Psoas muscle (tissue), 8 donors: ENCODE data around the gene COX19. TPM values are rescaled to one million over a fixed set of nuclear protein-coding genes. Genes with fewer than 3 reads are reported as not detected.

Experiments used
- ATAC-seq, 4 donors: fragments of 200-7000 bp; cut with Tn5 transposase; one replicate each; pipeline ENCODE4 v1.9.1; 2020; ENCODE audit warnings: moderate library complexity in 3 of 4, mild to moderate bottlenecking in 2 of 4
- DNase-seq, 2 donors: peaks; one replicate each; pipeline ENCODE4 v3.0.0-alpha.2; 2020
- H3K27ac ChIP-seq: fragments of 200-600 bp; one replicate; pipeline ENCODE4 v1.8.0; 2022
- H3K27me3 ChIP-seq, 3 donors: fragments of 200-600 bp in 1 of 3; one replicate each; pipeline versions ENCODE4 v1.6.1 to v1.8.0; 2013 to 2022; ENCODE audit warnings: low read length in 2 of 3, mild to moderate bottlenecking in 2 of 3, moderate library complexity in 1 of 3; ENCODE audit not compliant: insufficient read depth in 3 of 3
- H3K36me3 ChIP-seq, 2 donors: fragments of 200-600 bp in 1 of 2; one replicate each; pipeline versions ENCODE4 v1.6.1 to v1.8.0; 2013 to 2022; ENCODE audit warnings: low read depth in 1 of 2, mild to moderate bottlenecking in 1 of 2, moderate library complexity in 1 of 2; ENCODE audit not compliant: insufficient read depth in 1 of 2
- H3K4me1 ChIP-seq: fragments of 200-600 bp; one replicate; pipeline ENCODE4 v1.8.0; 2022
- H3K4me3 ChIP-seq: fragments of 200-600 bp; one replicate; pipeline ENCODE4 v1.8.0; 2022; ENCODE audit warnings: mild to moderate bottlenecking
- H3K9me3 ChIP-seq: fragments of 200-600 bp; one replicate; pipeline ENCODE4 v1.8.0; 2022
- CTCF ChIP-seq: fragments of 200-600 bp; IDR thresholded peaks from one replicate; pipeline ENCODE4 v1.8.0; 2022; ENCODE audit warnings: antibody characterized with exemption
- WGBS, 3 donors: extraction: QIAGEN DNeasy Blood & Tissue Kit; methylation state at CpG; one replicate each; pipeline versions ENCODE4 v1.1.6 to v1.1.7; 2013; 5-methylcytosine and 5-hydroxymethylcytosine counted together
- intact Hi-C, 2 donors: fragments of 100-400 bp; cut with DNase I; formaldehyde crosslinking; loops; one replicate each; pipeline versions ENCODE4 v1.11.0 to v1.14.2; 2022
- polyA plus RNA-seq, 3 donors: library from polyadenylated mRNA; stranded (reverse); fragments of 200-250 nt; gene quantifications; one replicate each; pipeline ENCODE4 v1.2.3, GENCODE V29; 2013
- total RNA-seq, 4 donors: library from RNA; stranded (reverse); fragmentation: NEBNext Ultra II Directional in 2 of 4; extraction: Animal tissue kit (Norgen Biotek cat#: 25700) in 2 of 4; gene quantifications; one replicate each; pipeline versions ENCODE4 v1.2.1 to v1.2.4, GENCODE V29; 2021 to 2023
- donor health status: healthy with polysubstance abuse.
- donor health status: DM: no; HTN: no; CAD: no; lungs with moderate emphysema.
- donor health status: Bipolar disorder and iron deficiency.
- donor health status: healthy.
- donor health status: DM: yes; HTN: yes; CAD: no.
- donor health status: DM: no; HTN: no; CAD: no.
- donor health status: DM: no; HTN: no; CAD: no.
- donor health status: DM: yes; HTN: yes; CAD: no.

Gene COX19
- total and polyA plus RNA-seq, 7 donors: 4.5 to 12.2 (median 7.5) TPM

- Histone ChIP-seq H3K27me3 (no peaks in the 10 kb centered on the region), H3K4me1 (peaks cover 24% of the 10 kb centered on the region), H3K36me3 (peaks cover 0 to 54% of the 10 kb centered on the region in 2 donors), H3K27ac (no peak overlapping the region), H3K4me3 (no peak overlapping the region), H3K9me3 (no peaks in the 10 kb centered on the region)
- DNase-seq (no peak), ATAC-seq (no peak)
- 80 to 84% (median 80%) methylated on average over 10 of the region's 10 CpGs for WGBS, 3 donors
- no peak for TF ChIP-seq CTCF
- intact Hi-C loops: no loop called here
These were observed 2.6 kb downstream of the COX19 start for GRCh38 chr7:972676-973309.

- no peaks in the 10 kb centered on the region for H3K27me3 ChIP-seq
- intact Hi-C loops: no loop called here
- H3K4me1 ChIP-seq: peaks cover 24% of the 10 kb centered on the region
- TF ChIP-seq CTCF: no peak
- 82 to 89% (median 83%) methylated on average over 12 of the region's 12 CpGs for WGBS, 3 donors
- peaks cover 0 to 60% of the 10 kb centered on the region in 2 donors for H3K36me3 ChIP-seq
- ATAC-seq (no peak), DNase-seq (no peak)
- no peak overlapping the region for H3K27ac ChIP-seq
- H3K9me3 ChIP-seq: no peaks in the 10 kb centered on the region
- no peak overlapping the region for H3K4me3 ChIP-seq
These were observed 3.2 kb downstream of the COX19 start for GRCh38 chr7:972110-972509.

- Histone ChIP-seq H3K4me3 (no peak overlapping the region), H3K9me3 (no peaks in the 10 kb centered on the region), H3K4me1 (peaks cover 31% of the 10 kb centered on the region), H3K27ac (no peak overlapping the region), H3K27me3 (no peaks in the 10 kb centered on the region), H3K36me3 (peaks cover 0 to 68% of the 10 kb centered on the region in 2 donors)
- 54 to 66% (median 61%) methylated on average over 6 of the region's 6 CpGs for WGBS, 3 donors
- intact Hi-C loops: no loop called here
- TF ChIP-seq CTCF: no peak
- no peak for ATAC-seq
- no peak for DNase-seq
These were observed 4.6 kb downstream of the COX19 start for GRCh38 chr7:970744-971143.

GRCh38 chr7:969403-969802, 5.9 kb downstream of the COX19 start:
- DNase-seq (no peak), ATAC-seq (no peak)
- WGBS, 3 donors: 89 to 96% (median 91%) methylated on average over 11 of the region's 11 CpGs
- H3K4me3 ChIP-seq: no peak overlapping the region
- intact Hi-C loops: no loop called here
- no peak overlapping the region for H3K27ac ChIP-seq
- H3K4me1 ChIP-seq: peaks cover 43% of the 10 kb centered on the region
- no peak for TF ChIP-seq CTCF
- no peaks in the 10 kb centered on the region for H3K27me3 ChIP-seq
- H3K36me3 ChIP-seq: peaks cover 0 to 68% of the 10 kb centered on the region in 2 donors
- H3K9me3 ChIP-seq: no peaks in the 10 kb centered on the region
